ENCODE data around the gene FEZ2. TPM values are rescaled to one million over a fixed set of nuclear protein-coding genes. Genes with fewer than 3 reads are reported as not detected.

FEZ2 gene
- total and polyA plus RNA-seq, 10 of the 15 experiments (the other 5 are each of a cell fraction or from before 2014, with no cell fraction given): 3.0 to 15.4 (median 6.6) TPM

GRCh38 chr2:36618381-36618780 is 20.4 kb upstream of the FEZ2 start (continued):
- TF ChIP-seq, protein P1, sequence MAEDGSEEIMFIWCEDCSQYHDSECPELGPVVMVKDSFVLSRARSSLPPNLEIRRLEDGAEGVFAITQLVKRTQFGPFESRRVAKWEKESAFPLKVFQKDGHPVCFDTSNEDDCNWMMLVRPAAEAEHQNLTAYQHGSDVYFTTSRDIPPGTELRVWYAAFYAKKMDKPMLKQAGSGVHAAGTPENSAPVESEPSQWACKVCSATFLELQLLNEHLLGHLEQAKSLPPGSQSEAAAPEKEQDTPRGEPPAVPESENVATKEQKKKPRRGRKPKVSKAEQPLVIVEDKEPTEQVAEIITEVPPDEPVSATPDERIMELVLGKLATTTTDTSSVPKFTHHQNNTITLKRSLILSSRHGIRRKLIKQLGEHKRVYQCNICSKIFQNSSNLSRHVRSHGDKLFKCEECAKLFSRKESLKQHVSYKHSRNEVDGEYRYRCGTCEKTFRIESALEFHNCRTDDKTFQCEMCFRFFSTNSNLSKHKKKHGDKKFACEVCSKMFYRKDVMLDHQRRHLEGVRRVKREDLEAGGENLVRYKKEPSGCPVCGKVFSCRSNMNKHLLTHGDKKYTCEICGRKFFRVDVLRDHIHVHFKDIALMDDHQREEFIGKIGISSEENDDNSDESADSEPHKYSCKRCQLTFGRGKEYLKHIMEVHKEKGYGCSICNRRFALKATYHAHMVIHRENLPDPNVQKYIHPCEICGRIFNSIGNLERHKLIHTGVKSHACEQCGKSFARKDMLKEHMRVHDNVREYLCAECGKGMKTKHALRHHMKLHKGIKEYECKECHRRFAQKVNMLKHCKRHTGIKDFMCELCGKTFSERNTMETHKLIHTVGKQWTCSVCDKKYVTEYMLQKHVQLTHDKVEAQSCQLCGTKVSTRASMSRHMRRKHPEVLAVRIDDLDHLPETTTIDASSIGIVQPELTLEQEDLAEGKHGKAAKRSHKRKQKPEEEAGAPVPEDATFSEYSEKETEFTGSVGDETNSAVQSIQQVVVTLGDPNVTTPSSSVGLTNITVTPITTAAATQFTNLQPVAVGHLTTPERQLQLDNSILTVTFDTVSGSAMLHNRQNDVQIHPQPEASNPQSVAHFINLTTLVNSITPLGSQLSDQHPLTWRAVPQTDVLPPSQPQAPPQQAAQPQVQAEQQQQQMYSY (CRISPR knock-in tag; IDR thresholded peaks at IDR 0.05): no peak
- TF ChIP-seq GABPA (IDR thresholded peaks at IDR 0.05; ENCODE audit: low read depth) (no peak), ATF3 (IDR thresholded peaks at IDR 0.05; ENCODE audit: borderline replicate concordance, extremely low read depth, low read depth, low read length) (peak; percentile 69; the same call in 1 of the 2 replicates), BMI1 (IDR thresholded peaks at IDR 0.05; ENCODE audit: borderline replicate concordance) (no peak), EP300 (IDR thresholded peaks at IDR 0.05; ENCODE audit: borderline replicate concordance in 1 of 2, control insufficient read depth in 1 of 2, low read depth in 2 of 2, low read length in 2 of 2) (no peak), ZNF24 (IDR thresholded peaks at IDR 0.05) (no peak), KLF5 (IDR thresholded peaks at IDR 0.05; ENCODE audit: partially characterized antibody) (no peak), USF1 (IDR thresholded peaks at IDR 0.05; ENCODE audit: borderline replicate concordance, extremely low read length, insufficient read depth, low read depth, low read length) (peak; percentile 82), ZBED1 (IDR thresholded peaks at IDR 0.05; ENCODE audit: borderline replicate concordance) (no peak), BHLHE40 (IDR thresholded peaks at IDR 0.05; ENCODE audit: borderline replicate concordance in 1 of 2, low read depth in 2 of 2, low read length in 1 of 2) (no peak), CHD2 (IDR thresholded peaks at IDR 0.05; ENCODE audit: borderline replicate concordance, low read depth, low read length) (no peak), HCFC1 (IDR thresholded peaks at IDR 0.05; ENCODE audit: low read length) (peak; percentile 80), RELA (IDR thresholded peaks at IDR 0.05; ENCODE audit: borderline replicate concordance, partially characterized antibody) (no peak), STAT3 (IDR thresholded peaks at IDR 0.05; ENCODE audit: low read depth, low read length) (no peak)
- TF ChIP-seq, protein P2, sequence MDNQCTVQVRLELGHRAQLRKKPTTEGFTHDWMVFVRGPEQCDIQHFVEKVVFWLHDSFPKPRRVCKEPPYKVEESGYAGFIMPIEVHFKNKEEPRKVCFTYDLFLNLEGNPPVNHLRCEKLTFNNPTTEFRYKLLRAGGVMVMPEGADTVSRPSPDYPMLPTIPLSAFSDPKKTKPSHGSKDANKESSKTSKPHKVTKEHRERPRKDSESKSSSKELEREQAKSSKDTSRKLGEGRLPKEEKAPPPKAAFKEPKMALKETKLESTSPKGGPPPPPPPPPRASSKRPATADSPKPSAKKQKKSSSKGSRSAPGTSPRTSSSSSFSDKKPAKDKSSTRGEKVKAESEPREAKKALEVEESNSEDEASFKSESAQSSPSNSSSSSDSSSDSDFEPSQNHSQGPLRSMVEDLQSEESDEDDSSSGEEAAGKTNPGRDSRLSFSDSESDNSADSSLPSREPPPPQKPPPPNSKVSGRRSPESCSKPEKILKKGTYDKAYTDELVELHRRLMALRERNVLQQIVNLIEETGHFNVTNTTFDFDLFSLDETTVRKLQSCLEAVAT (IDR thresholded peaks at IDR 0.05): no peak
- TF ChIP-seq, protein P3, sequence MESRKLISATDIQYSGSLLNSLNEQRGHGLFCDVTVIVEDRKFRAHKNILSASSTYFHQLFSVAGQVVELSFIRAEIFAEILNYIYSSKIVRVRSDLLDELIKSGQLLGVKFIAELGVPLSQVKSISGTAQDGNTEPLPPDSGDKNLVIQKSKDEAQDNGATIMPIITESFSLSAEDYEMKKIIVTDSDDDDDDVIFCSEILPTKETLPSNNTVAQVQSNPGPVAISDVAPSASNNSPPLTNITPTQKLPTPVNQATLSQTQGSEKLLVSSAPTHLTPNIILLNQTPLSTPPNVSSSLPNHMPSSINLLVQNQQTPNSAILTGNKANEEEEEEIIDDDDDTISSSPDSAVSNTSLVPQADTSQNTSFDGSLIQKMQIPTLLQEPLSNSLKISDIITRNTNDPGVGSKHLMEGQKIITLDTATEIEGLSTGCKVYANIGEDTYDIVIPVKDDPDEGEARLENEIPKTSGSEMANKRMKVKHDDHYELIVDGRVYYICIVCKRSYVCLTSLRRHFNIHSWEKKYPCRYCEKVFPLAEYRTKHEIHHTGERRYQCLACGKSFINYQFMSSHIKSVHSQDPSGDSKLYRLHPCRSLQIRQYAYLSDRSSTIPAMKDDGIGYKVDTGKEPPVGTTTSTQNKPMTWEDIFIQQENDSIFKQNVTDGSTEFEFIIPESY (IDR thresholded peaks at IDR 0.05): no peak

Data from GM12878 (cell line).